Osteoblast (primary cell): ENCODE results near the gene B4GALT5. TPM values are rescaled to one million over a fixed set of nuclear protein-coding genes. Genes with fewer than 3 reads are reported as not detected.
A peak's percentile ranks its signal among the peaks of the same experiment; 100 is the strongest.

Source experiments
- DNase-seq: peaks from one replicate; pipeline ENCODE4 v3.0.0; 2011; ENCODE audit warnings: low spot score, mixed read lengths; ENCODE audit not compliant: insufficient read length; ENCODE audit errors: missing footprints
- H2AFZ ChIP-seq: 2 replicates; pipeline ENCODE4 v1.6.0; 2011; ENCODE audit warnings: mild to moderate bottlenecking, low read length
- H3K27ac ChIP-seq: 2 replicates; pipeline ENCODE4 v1.5.1; 2011; ENCODE audit warnings: mild to moderate bottlenecking, low read depth, low read length, moderate library complexity
- H3K27me3 ChIP-seq: 2 replicates; pipeline ENCODE4 v1.6.0; 2012; ENCODE audit warnings: mild to moderate bottlenecking, control low read depth, inconsistent platforms, low read length, moderate library complexity; ENCODE audit not compliant: insufficient read depth
- H3K36me3 ChIP-seq: 2 replicates; pipeline ENCODE4 v1.5.1; 2011; ENCODE audit warnings: mild to moderate bottlenecking, low read length, control low read depth, moderate library complexity; ENCODE audit not compliant: insufficient read depth
- H3K4me1 ChIP-seq: 2 replicates; pipeline ENCODE4 v1.5.1; 2011; ENCODE audit warnings: mild to moderate bottlenecking, low read length, control low read depth, moderate library complexity; ENCODE audit not compliant: insufficient read depth
- H3K4me2 ChIP-seq: 2 replicates; pipeline ENCODE4 v1.6.0; 2011; ENCODE audit warnings: mild to moderate bottlenecking, low read length; ENCODE audit not compliant: insufficient read depth
- H3K4me3 ChIP-seq: fragments of 200-600 bp; sonication (generic); 3 replicates; pipeline ENCODE4 v1.5.1; 2012; ENCODE audit warnings: mild to moderate bottlenecking, low read length, inconsistent platforms; ENCODE audit not compliant: insufficient read depth
- H3K79me2 ChIP-seq: 2 replicates; pipeline ENCODE4 v1.6.0; 2012; ENCODE audit warnings: mild to moderate bottlenecking, low read length, control low read depth, inconsistent platforms; ENCODE audit not compliant: insufficient read depth
- H3K9me3 ChIP-seq: 2 replicates; pipeline ENCODE4 v1.5.1; 2011; ENCODE audit warnings: low read depth, low read length, control low read depth
- H4K20me1 ChIP-seq: 2 replicates; pipeline ENCODE4 v1.6.0; 2012; ENCODE audit warnings: mild to moderate bottlenecking, low read length, control low read depth; ENCODE audit not compliant: insufficient read depth
- small RNA-seq: library from RNA; depleted of rRNA; stranded (forward); fragments of <200 nt; gene quantifications from one replicate; pipeline ENCODE3, GENCODE V24; 2012
- total RNA-seq: library from RNA; depleted of rRNA; stranded (reverse); fragments of >200 nt; gene quantifications from 2 replicates; pipeline ENCODE4 v1.2.3, GENCODE V29; 2012
- TF ChIP-seq, protein P1 (sequence below): IDR thresholded peaks from 2 replicates; pipeline ENCODE4 v1.5.1; 2011; ENCODE audit warnings: mild to moderate bottlenecking, low read depth, low read length, moderate library complexity; ENCODE audit errors: extremely low read depth

B4GALT5 gene
- total RNA-seq, 1 donor = 35.8 TPM

- Histone ChIP-seq H4K20me1 (no peaks in the 10 kb centered on the region), H3K36me3 (no peaks in the 10 kb centered on the region), H3K4me1 (peaks cover 67% of the 10 kb centered on the region), H3K79me2 (no peaks in the 10 kb centered on the region), H3K27me3 (no peaks in the 10 kb centered on the region), H3K4me2 (peak overlapping the region; percentile 20), H3K27ac (peak overlapping the region; percentile 36), H3K9me3 (peaks cover 4% of the 10 kb centered on the region), H2AFZ (no peak overlapping the region), H3K4me3 (no peak overlapping the region)
- peak; percentile 78 for DNase-seq
- TF ChIP-seq, protein P1, sequence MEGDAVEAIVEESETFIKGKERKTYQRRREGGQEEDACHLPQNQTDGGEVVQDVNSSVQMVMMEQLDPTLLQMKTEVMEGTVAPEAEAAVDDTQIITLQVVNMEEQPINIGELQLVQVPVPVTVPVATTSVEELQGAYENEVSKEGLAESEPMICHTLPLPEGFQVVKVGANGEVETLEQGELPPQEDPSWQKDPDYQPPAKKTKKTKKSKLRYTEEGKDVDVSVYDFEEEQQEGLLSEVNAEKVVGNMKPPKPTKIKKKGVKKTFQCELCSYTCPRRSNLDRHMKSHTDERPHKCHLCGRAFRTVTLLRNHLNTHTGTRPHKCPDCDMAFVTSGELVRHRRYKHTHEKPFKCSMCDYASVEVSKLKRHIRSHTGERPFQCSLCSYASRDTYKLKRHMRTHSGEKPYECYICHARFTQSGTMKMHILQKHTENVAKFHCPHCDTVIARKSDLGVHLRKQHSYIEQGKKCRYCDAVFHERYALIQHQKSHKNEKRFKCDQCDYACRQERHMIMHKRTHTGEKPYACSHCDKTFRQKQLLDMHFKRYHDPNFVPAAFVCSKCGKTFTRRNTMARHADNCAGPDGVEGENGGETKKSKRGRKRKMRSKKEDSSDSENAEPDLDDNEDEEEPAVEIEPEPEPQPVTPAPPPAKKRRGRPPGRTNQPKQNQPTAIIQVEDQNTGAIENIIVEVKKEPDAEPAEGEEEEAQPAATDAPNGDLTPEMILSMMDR = no peak
These were observed 129.8 kb downstream of the B4GALT5 start for GRCh38 chr20:49583669-49584417.

DNA sequence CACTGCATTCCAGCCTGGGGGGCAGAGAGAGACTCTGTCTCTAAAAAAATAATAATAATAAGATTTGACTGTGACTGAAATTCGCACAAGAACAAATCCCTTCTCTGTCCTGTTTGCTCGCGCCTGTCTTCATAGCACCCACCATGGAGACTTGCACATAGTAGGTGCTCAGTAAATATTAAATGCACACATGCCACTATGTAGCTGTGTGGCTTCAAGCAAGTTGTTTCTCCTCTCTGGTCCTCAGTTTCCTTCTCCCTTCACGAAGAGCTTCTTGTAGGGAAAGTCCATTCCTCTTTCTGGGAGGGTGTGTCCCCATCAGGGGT, 130.4 kb downstream of the B4GALT5 start:
- DNase-seq = no peak
- peak overlapping the region; percentile 36 for H3K27ac ChIP-seq
- H3K79me2 ChIP-seq = no peaks in the 10 kb centered on the region
- no peaks in the 10 kb centered on the region for H3K36me3 ChIP-seq
- H3K9me3 ChIP-seq = peaks cover 4% of the 10 kb centered on the region
- H3K4me2 ChIP-seq = peak overlapping the region; percentile 20
- H3K4me1 ChIP-seq = peaks cover 62% of the 10 kb centered on the region
- H4K20me1 ChIP-seq = no peaks in the 10 kb centered on the region
- H2AFZ ChIP-seq = no peak overlapping the region
- H3K4me3 ChIP-seq = no peak overlapping the region
- no peaks in the 10 kb centered on the region for H3K27me3 ChIP-seq
- TF ChIP-seq, protein P1 = no peak

Small RNA genes within 50 kb of the gene (small RNA-seq; reads per million reads assigned to genes)
- gene RN7SL197P = not detected
- gene SNRPFP1 = not detected

Other genes starting within 250 kb of the B4GALT5 start
- under 0.01 TPM in 2 replicates for gene KCNB1, start 231.2 kb downstream of the B4GALT5 start, total RNA-seq
- 33.6 and 89.8 TPM in 2 replicates for gene PTGIS, start 145.7 kb downstream of the B4GALT5 start, total RNA-seq
- 6.9 and 9.7 TPM in 2 replicates for gene SLC9A8, start 99.0 kb upstream of the B4GALT5 start, total RNA-seq
- 3.2 and 3.3 TPM in 2 replicates for gene SPATA2, start 201.7 kb upstream of the B4GALT5 start, total RNA-seq
- 46.9 and 78.5 TPM in 2 replicates for gene RNF114, start 222.5 kb upstream of the B4GALT5 start, total RNA-seq